Ramos (cell line): ENCODE results near the gene DNAJC19.

Source experiments
- in situ Hi-C: fragments of 300-500 bp; cut with MboI; formaldehyde crosslinking; loops from one replicate; pipeline ENCODE4 v1.14.3; 2022; ENCODE audit warnings: low sequenced_read_pairs; ENCODE audit not compliant: unreplicated experiment

The DNAJC19 gene

DNA sequence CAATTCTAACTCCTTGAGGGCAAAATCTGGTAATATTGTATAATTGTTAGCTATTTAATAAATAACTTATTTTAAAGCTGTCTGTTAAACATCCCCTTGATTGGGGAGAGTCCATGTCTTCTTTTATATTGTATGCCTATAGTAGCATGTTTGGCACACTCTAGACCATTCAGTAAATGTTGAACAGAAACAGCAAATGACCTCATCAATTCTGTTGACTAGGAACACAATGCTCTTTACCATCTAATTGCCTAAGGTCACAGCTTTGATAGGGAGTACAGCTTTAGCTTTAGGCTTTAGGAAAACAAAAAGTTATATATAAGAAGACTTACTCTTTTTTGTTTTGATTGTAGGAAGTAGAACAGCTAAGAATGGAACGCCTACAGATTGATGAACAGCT is 27.0 kb downstream of the DNAJC19 start:
- in situ Hi-C loops: no loop called here

DNA sequence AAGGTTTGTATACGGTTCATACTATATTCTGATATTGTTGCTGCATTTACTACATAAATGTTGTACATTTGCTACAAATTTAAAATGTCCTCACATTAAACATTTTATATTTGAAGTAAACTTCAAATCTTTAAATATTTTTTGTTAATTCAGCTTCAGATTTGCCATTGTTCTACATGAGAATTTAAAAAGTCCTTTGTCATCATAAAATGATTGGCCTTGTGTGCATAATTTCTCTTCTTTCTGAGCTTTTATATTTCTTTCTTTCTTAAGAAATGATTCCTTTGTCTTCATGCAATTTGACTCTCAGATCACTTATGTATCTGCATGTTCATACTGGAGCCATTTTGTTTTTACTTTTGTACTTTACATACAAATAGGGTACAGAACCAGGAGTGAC is 28.0 kb downstream of the DNAJC19 start:
- in situ Hi-C loops: no loop called here

DNA sequence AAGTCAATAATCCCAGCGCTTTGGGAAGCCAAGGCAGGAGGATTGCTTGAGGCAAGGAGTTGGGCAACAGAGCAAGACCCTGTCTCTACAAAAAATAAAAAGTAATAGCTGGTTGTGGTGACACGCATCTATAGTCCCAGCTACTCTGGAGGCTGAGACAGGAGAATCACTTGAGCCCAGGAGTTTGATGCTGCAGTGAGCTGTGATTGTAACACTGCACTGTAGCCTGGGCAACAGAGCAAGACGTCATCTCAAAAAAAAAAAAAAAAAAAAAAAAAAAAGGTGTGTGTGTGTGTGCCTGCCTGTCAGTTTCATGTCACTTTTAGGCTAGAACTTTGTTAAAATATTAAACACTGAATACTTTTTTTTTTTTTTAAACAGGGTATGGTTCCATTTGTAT is 28.4 kb downstream of the DNAJC19 start:
- in situ Hi-C loops: no loop called here

DNA sequence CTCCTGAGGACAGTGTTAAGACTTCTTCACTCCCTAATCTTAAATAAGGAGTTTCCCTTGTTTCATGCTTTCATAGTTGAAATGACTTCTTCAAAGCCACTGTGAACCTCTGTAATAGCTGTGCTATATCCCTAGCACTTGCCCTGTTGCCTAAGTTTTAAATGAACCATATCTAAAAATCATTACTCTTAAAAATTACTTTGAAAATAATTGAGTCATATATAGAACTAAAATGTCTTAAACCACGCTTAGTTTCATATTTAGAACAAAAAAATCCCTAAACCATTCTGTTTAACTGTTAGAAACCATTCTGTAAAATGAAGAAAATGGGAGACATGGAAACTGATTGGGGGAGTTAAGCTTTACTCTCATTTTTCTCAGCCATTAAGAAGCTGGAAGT is 29.8 kb downstream of the DNAJC19 start:
- in situ Hi-C loops: no loop called here

DNA sequence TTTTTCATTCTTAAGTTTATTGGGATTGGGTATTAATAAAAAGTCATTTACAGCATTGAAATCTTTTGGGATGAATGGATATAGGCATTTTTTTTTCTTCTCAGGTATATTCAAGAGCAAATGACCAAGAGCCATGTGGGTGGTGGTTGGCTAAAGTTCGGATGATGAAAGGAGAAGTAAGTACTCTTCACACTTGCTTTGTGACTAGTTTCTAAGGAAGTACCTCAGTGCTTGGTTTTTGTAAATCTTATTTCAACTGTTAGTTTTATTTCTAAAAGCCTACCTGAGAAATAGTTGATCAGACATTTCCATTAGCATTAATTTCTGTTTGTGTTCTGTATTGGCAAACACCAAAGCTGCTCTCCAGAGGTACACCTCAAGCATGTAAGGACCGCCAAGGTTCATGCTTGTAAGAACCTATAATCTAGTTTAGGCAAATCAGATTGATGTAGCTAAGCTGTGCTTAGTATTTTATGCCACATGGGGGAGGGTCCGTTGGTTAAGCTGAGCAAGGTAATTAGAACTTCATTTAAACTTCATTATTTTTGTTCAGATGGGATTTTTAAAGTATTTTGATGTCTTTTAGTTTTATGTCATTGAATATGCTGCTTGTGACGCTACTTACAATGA is 41.7 kb downstream of the DNAJC19 start:
- in situ Hi-C loops: no loop called here

DNA sequence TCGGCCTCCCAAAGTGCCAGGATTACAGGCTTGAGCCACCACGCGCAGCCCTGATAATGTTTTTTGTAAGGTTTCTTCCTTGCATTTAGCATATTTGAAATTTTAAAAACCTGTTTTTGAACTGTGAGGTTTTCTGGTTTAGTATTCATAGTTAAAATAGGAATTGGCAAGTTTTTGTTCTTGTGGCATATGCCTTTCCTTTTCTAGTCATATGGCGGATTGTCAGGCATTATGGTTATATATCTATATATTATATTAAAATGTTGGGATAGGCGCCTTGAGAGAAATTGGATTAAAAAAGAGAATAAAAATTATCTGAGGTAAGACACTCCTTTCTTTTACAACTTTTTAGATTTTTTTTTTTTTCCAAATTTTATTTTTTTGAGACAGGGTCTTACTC is 48.7 kb downstream of the DNAJC19 start:
- in situ Hi-C loops: no loop called here

DNA sequence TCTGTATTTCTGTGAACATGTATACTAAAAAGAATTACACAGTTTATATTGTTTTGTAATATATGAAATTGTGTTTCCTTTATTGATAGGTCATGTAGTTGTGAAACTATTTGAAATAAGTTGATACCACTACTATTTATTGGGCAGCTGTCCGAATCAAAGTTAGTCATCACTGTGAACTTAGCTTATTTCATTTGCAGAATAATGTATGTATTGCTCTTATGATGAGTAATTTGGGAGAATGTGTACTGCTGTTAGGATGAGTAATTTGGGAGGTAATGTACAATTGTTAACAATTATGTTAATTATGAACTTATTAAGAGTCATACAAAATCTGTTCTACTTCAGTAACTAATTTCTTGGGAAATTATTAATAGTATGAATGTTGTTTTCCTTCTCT is 54.9 kb downstream of the DNAJC19 start:
- in situ Hi-C loops: no loop called here
